Bronchial smooth muscle cell (primary cell): Measurements from ENCODE around the gene NTSR2. TPM values are rescaled to one million over a fixed set of nuclear protein-coding genes. Genes with fewer than 3 reads are reported as not detected.

Experiments used
- total RNA-seq: library from RNA; depleted of rRNA; stranded (reverse); fragments of >200 nt; gene quantifications from 2 replicates; pipeline ENCODE4 v1.2.1, GENCODE V29; 2014

NTSR2 gene, protein sequence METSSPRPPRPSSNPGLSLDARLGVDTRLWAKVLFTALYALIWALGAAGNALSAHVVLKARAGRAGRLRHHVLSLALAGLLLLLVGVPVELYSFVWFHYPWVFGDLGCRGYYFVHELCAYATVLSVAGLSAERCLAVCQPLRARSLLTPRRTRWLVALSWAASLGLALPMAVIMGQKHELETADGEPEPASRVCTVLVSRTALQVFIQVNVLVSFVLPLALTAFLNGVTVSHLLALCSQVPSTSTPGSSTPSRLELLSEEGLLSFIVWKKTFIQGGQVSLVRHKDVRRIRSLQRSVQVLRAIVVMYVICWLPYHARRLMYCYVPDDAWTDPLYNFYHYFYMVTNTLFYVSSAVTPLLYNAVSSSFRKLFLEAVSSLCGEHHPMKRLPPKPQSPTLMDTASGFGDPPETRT
- total RNA-seq, result under 0.01 TPM in 1 of 2 replicates, not detected in the other

DNA sequence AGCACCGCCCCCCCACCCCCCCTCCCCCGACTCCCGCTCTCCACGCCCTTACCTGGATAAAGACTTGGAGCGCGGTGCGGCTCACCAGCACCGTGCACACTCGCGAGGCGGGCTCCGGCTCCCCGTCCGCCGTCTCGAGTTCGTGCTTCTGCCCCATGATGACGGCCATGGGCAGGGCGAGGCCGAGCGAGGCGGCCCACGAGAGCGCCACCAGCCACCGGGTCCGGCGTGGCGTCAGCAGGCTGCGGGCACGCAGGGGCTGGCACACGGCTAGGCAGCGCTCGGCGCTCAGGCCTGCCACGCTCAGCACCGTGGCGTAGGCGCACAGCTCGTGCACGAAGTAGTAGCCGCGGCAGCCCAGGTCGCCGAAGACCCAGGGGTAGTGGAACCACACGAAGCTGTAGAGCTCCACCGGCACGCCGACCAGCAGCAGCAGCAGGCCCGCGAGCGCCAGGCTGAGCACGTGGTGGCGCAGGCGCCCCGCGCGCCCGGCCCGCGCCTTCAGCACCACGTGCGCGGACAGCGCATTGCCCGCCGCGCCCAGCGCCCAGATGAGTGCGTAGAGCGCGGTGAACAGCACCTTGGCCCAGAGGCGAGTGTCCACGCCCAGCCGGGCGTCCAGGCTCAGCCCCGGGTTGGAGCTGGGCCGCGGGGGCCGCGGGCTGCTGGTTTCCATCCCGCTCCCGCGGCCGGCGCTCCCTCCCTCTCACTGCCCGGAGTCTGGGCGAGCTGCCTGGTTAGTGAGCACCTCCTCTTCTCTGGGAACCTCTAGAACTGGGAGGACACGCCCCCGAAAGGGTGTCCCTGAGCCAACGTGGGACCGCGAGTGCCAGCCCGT, at the start of gene NTSR2:
Gene NTSR2, minus strand, starts transcription at position 742 of the 838 bp plus-strand sequence. Its CDS starts 66 bp downstream, at position 676.

Other genes starting within 250 kb of the NTSR2 start
- gene E2F6, start 204.0 kb downstream of the NTSR2 start, total RNA-seq, result 7.4 and 9.4 TPM in 2 replicates
- gene GREB1, start 136.2 kb downstream of the NTSR2 start, total RNA-seq, result 0.47 and 0.60 TPM in 2 replicates
- gene LPIN1, start 76.4 kb upstream of the NTSR2 start, total RNA-seq, result 80.5 and 108 TPM in 2 replicates